HG02840 (cell line): Measurements from ENCODE around the gene PCCB.

Experiments used
- ATAC-seq: cut with Tn5 transposase; IDR thresholded peaks from one replicate; pipeline ENCODE4 v1.9.1; 2021; ENCODE audit warnings: mild to moderate bottlenecking, moderate library complexity, moderate number of reproducible peaks; ENCODE audit not compliant: unreplicated experiment, low FRiP score

Gene PCCB

GRCh38 chr3:136378011-136378410 lies 127.9 kb downstream of the PCCB start:
- no peak for ATAC-seq
